Activated CD4-positive, alpha-beta T cell treated with anti-CD3 and anti-CD28 coated beads, Interleukin-2, amount 10 ng/mL, durations not matched to agents 7 days and 5 days (primary cell): ENCODE results near the gene PTPRZ1. TPM values are rescaled to one million over a fixed set of nuclear protein-coding genes. Genes with fewer than 3 reads are reported as not detected.

Experiments
- CTCF ChIA-PET: fragments of 350-600 bp; sonication (Branson Sonifier 250); formaldehyde crosslinking; loops from one replicate; lab custom pipeline; 2021; ENCODE audit warnings: antibody characterized with exemption; lab: Charles Lee
- POLR2A ChIA-PET: fragments of 350-600 bp; sonication (Branson Sonifier 250); formaldehyde crosslinking; loops from one replicate; lab custom pipeline; 2021; ENCODE audit warnings: antibody characterized with exemption; lab: Charles Lee
- DNase-seq: peaks from one replicate; pipeline ENCODE4 v3.0.0-alpha.2; 2020
- H3K27ac Mint-ChIP-seq: one replicate; pipeline ENCODE4 v1.8.0; 2021; ENCODE audit warnings: mild to moderate bottlenecking, moderate library complexity, mixed read lengths
- H3K27me3 Mint-ChIP-seq: one replicate; pipeline ENCODE4 v1.8.0; 2021; ENCODE audit warnings: mixed read lengths
- H3K36me3 Mint-ChIP-seq: one replicate; pipeline ENCODE4 v1.8.0; 2021; ENCODE audit warnings: low read depth, mixed read lengths
- H3K4me1 Mint-ChIP-seq: one replicate; pipeline ENCODE4 v1.8.0; 2021; ENCODE audit warnings: mixed read lengths
- H3K4me3 Mint-ChIP-seq: one replicate; pipeline ENCODE4 v1.8.0; 2021; ENCODE audit warnings: mild to moderate bottlenecking, moderate library complexity, mixed read lengths
- H3K9me3 Mint-ChIP-seq: one replicate; pipeline ENCODE4 v1.8.0; 2021; ENCODE audit warnings: mixed read lengths
- total RNA-seq, 2 experiments: library from RNA; stranded (reverse); gene quantifications; one replicate each; pipeline ENCODE4 v1.2.3, GENCODE V29; 2021

Gene PTPRZ1
- not detected for total RNA-seq

DNA sequence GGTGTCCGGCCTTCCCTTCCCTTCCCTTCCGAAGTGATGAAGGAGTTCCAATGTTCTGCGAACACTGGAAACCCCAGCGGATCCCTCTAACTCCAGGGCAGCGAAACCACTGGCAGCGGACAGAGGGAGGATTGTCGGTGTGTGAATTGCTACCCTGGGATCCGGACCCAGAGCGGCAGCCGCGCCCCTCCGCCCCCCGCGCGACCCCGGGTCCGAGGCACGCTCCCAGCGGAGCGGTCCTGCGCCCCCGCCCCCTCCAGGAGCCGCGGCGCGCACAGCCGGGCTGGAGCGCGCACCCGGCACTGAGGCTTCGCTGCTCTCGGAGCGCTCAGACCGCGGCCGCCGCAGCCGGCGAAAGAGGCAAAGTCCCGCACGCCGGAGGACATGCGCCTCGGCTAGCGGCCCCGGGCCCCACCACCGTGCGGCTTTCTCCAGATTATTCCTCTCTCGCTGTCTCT is at the start of gene PTPRZ1:
PTPRZ1 (plus strand) TSS at position 331 of the 458 bp plus-strand sequence. CDS start 339 bp downstream, outside the sequence.
- POLR2A ChIA-PET: no interaction called here
- Mint-ChIP-seq H3K36me3 (no peaks in the 10 kb centered on the region), H3K27ac (no peak within 1 kb of the TSS), H3K4me3 (peak within 1 kb of the TSS; percentile 37), H3K4me1 (peaks cover 7% of the 10 kb centered on the region), H3K9me3 (no peaks in the 10 kb centered on the region), H3K27me3 (peaks cover 40% of the 10 kb centered on the region)
- no peak for DNase-seq
- CTCF ChIA-PET: no interaction called here

DNA sequence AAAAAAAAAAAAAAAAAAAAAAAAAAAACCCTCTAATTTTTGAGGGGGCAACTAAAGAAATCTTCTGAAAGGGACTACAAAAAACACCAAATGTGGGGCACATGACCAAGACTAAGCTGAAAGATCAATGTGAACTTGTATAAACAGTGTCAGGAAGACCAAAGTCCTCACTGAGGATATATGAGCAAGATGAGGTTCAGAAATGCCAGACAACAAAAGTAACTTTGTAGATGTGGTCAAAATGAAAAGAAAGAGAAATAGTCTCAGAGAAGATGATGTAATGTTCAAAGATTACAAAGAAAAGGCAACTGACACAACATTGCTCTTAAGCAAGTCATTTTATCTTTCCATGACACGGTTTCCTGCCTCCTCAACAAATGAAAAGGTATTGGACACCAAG is 48.7 kb upstream of the PTPRZ1 start:
- CTCF ChIA-PET: interaction anchor here (0.5 kb wide), 1 partner anchor 663 kb away, joined by 3 read pairs; no protein-coding TSS in a partner anchor
- POLR2A ChIA-PET: no interaction called here
- no peaks in the 10 kb centered on the region for H3K9me3 Mint-ChIP-seq

DNA sequence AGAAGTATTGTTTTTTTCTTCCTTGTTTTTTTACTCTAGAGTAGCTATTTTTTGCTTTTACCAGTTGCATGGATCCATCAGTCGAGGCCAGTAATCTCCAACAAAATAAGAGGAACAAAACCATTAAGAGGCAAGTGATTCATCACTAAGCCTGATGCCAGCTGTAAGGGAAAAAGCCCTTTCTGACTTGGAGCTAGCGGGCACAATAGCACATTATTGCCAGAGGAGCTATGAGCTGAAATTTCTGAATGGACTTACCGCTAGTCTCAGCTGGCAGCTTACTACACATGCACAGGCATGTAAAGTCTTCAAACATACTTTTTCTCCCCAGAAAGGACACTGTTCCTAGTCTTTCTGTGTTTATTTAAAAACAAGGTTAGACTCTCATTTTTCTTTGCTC is 41.6 kb upstream of the PTPRZ1 start:
- H3K9me3 Mint-ChIP-seq: no peaks in the 10 kb centered on the region
- H3K4me1 Mint-ChIP-seq: no peaks in the 10 kb centered on the region
- CTCF ChIA-PET: no interaction called here
- DNase-seq: no peak
- no peaks in the 10 kb centered on the region for H3K36me3 Mint-ChIP-seq
- POLR2A ChIA-PET: no interaction called here
- no peak overlapping the region for H3K4me3 Mint-ChIP-seq
- H3K27ac Mint-ChIP-seq: no peak overlapping the region
- no peaks in the 10 kb centered on the region for H3K27me3 Mint-ChIP-seq

More for the DNA sequence above, 48.7 kb upstream of the PTPRZ1 start:
- Mint-ChIP-seq H3K27ac (no peak overlapping the region), H3K27me3 (no peaks in the 10 kb centered on the region), H3K4me3 (no peak overlapping the region), H3K4me1 (no peaks in the 10 kb centered on the region), H3K36me3 (no peaks in the 10 kb centered on the region)
- DNase-seq: no peak

GRCh38 chr7:121831801-121832200 is 41.2 kb upstream of the PTPRZ1 start:
- POLR2A ChIA-PET: no interaction called here
- CTCF ChIA-PET: no interaction called here
- no peaks in the 10 kb centered on the region for H3K27me3 Mint-ChIP-seq
- DNase-seq: no peak
- H3K9me3 Mint-ChIP-seq: no peaks in the 10 kb centered on the region
- no peaks in the 10 kb centered on the region for H3K4me1 Mint-ChIP-seq
- no peak overlapping the region for H3K4me3 Mint-ChIP-seq
- H3K27ac Mint-ChIP-seq: no peak overlapping the region
- H3K36me3 Mint-ChIP-seq: no peaks in the 10 kb centered on the region

- no peak for DNase-seq
- POLR2A ChIA-PET: no interaction called here
- H3K9me3 Mint-ChIP-seq: no peaks in the 10 kb centered on the region
- H3K4me1 Mint-ChIP-seq: no peaks in the 10 kb centered on the region
- H3K4me3 Mint-ChIP-seq: no peak overlapping the region
- H3K36me3 Mint-ChIP-seq: no peaks in the 10 kb centered on the region
- CTCF ChIA-PET: no interaction called here
- no peak overlapping the region for H3K27ac Mint-ChIP-seq
- no peaks in the 10 kb centered on the region for H3K27me3 Mint-ChIP-seq
Measured at GRCh38 chr7:121832347-121832746, 40.6 kb upstream of the PTPRZ1 start.

GRCh38 chr7:121833991-121834390 is 39.0 kb upstream of the PTPRZ1 start:
- Mint-ChIP-seq H3K36me3 (no peaks in the 10 kb centered on the region), H3K4me3 (no peak overlapping the region), H3K27me3 (no peaks in the 10 kb centered on the region), H3K4me1 (no peaks in the 10 kb centered on the region), H3K27ac (no peak overlapping the region), H3K9me3 (no peaks in the 10 kb centered on the region)
- POLR2A ChIA-PET: no interaction called here
- CTCF ChIA-PET: no interaction called here
- DNase-seq: no peak

DNA sequence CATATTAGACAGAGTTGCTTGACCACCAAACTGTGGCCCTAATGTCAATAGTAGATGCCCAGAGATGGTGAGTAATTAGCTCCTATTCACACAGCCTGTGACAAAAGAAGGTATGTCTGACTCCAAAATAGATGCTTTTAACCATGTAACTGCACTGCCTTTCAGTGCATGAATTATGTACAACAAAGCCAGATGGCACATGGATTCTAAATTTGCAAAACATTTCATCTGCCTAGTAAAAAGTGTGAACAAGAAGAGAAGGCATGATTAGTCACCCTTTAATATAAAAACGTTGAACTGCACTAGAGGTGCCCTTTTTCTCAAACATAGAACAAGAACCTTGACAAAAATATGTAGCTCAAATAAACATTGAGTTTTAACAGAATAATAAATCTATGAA is 35.5 kb upstream of the PTPRZ1 start:
- H3K27me3 Mint-ChIP-seq: no peaks in the 10 kb centered on the region
- no peaks in the 10 kb centered on the region for H3K9me3 Mint-ChIP-seq
- DNase-seq: no peak
- no peak overlapping the region for H3K4me3 Mint-ChIP-seq
- ChIA-PET CTCF (no interaction called here), POLR2A (no interaction called here)
- H3K4me1 Mint-ChIP-seq: no peaks in the 10 kb centered on the region
- H3K27ac Mint-ChIP-seq: no peak overlapping the region
- no peaks in the 10 kb centered on the region for H3K36me3 Mint-ChIP-seq

DNA sequence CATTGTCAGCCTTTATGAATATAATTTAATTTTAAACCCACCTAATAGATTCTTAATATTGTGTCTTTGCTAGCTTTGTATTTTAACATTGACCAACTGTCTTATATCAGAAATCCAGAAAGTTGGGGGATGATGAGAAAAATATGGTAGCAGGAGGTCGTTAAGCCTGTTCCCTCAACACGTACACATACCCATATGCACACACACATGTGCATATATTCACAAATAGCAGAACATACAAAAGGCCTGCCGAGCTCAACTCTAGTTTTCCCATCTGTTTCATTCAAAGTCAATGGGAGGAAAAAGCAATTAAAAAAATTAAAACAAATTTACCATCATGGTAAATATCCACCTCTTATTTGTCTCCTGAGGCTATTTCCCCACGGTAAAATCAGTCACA is 25.9 kb upstream of the PTPRZ1 start:
- no peaks in the 10 kb centered on the region for H3K27me3 Mint-ChIP-seq
- no peak overlapping the region for H3K4me3 Mint-ChIP-seq
- no peaks in the 10 kb centered on the region for H3K36me3 Mint-ChIP-seq
- no peaks in the 10 kb centered on the region for H3K9me3 Mint-ChIP-seq
- H3K27ac Mint-ChIP-seq: no peak overlapping the region
- H3K4me1 Mint-ChIP-seq: no peaks in the 10 kb centered on the region
- CTCF ChIA-PET: no interaction called here
- DNase-seq: no peak
- POLR2A ChIA-PET: no interaction called here

- H3K9me3 Mint-ChIP-seq: no peaks in the 10 kb centered on the region
- H3K4me1 Mint-ChIP-seq: no peaks in the 10 kb centered on the region
- no peak overlapping the region for H3K27ac Mint-ChIP-seq
- no peaks in the 10 kb centered on the region for H3K27me3 Mint-ChIP-seq
- no peak overlapping the region for H3K4me3 Mint-ChIP-seq
- CTCF ChIA-PET: no interaction called here
- POLR2A ChIA-PET: no interaction called here
- H3K36me3 Mint-ChIP-seq: no peaks in the 10 kb centered on the region
- DNase-seq: no peak
Measured at GRCh38 chr7:121853307-121853706, 19.7 kb upstream of the PTPRZ1 start.

DNA sequence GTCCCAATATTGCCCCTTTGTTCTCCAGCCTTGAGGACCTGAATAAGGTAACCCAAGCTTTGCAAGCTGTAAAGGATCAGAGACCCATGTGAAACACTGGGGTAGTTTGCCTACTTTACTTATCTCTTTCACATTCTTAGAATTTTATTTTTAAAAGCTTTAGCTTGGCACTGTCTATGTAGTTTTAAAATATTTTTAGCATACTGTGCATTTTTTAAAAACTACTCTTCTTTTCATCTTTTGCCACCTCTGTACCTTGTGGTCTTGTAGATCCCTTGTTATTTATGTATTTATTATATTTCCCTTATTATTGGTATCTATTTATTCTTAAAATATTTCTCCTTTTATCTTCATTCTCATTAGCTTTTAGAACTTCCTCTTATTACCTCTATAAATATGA is 12.0 kb upstream of the PTPRZ1 start:
- Mint-ChIP-seq H3K27ac (no peak overlapping the region), H3K36me3 (no peaks in the 10 kb centered on the region), H3K27me3 (no peaks in the 10 kb centered on the region), H3K4me1 (no peaks in the 10 kb centered on the region), H3K4me3 (no peak overlapping the region), H3K9me3 (no peaks in the 10 kb centered on the region)
- CTCF ChIA-PET: no interaction called here
- POLR2A ChIA-PET: no interaction called here
- DNase-seq: no peak

DNA sequence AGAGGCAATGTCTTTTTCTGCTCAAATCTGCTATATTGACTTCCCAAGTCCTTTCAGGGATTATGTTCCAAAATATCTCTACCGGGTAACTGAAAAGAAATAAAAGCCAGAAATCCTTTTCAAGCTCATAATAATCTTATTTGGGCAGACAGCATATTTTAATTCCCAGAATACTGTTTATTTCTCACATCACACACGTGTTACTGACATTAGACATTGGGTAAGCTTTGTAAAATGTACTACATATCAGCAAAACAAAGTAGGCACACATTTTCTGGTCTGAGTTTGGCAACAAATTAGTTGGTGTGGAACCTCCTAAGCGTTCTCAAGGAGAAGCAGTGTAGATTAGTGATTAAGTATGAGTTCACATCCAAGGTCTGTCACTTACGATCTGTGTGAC is 10.4 kb upstream of the PTPRZ1 start:
- no peaks in the 10 kb centered on the region for H3K36me3 Mint-ChIP-seq
- no peak for DNase-seq
- no peak overlapping the region for H3K4me3 Mint-ChIP-seq
- CTCF ChIA-PET: no interaction called here
- no peak overlapping the region for H3K27ac Mint-ChIP-seq
- POLR2A ChIA-PET: no interaction called here
- no peaks in the 10 kb centered on the region for H3K27me3 Mint-ChIP-seq
- no peaks in the 10 kb centered on the region for H3K9me3 Mint-ChIP-seq
- H3K4me1 Mint-ChIP-seq: no peaks in the 10 kb centered on the region

DNA sequence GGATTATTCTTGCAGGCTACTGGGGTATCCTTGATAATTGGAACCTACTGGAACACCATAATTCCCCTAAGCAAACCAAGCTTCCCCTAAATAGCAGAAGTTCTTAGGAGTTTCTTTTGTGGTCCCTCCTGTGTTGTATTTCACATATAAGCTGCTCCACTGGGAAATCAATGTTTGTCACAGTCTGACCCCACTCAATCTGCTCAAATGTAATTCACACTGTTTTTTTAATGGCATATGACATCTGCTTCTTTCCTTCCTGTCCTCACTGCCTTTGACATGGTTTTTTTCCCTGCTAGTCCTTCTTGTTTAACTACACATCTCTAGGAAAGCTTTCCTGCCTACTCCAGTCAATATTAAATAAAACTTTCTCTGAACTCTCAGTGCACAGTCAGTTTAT is 1.8 kb upstream of the PTPRZ1 start:
- peaks cover 40% of the 10 kb centered on the region for H3K27me3 Mint-ChIP-seq
- no peak for DNase-seq
- H3K36me3 Mint-ChIP-seq: no peaks in the 10 kb centered on the region
- no peaks in the 10 kb centered on the region for H3K9me3 Mint-ChIP-seq
- CTCF ChIA-PET: no interaction called here
- no peak overlapping the region for H3K27ac Mint-ChIP-seq
- peaks cover 7% of the 10 kb centered on the region for H3K4me1 Mint-ChIP-seq
- POLR2A ChIA-PET: no interaction called here
- H3K4me3 Mint-ChIP-seq: no peak overlapping the region

DNA sequence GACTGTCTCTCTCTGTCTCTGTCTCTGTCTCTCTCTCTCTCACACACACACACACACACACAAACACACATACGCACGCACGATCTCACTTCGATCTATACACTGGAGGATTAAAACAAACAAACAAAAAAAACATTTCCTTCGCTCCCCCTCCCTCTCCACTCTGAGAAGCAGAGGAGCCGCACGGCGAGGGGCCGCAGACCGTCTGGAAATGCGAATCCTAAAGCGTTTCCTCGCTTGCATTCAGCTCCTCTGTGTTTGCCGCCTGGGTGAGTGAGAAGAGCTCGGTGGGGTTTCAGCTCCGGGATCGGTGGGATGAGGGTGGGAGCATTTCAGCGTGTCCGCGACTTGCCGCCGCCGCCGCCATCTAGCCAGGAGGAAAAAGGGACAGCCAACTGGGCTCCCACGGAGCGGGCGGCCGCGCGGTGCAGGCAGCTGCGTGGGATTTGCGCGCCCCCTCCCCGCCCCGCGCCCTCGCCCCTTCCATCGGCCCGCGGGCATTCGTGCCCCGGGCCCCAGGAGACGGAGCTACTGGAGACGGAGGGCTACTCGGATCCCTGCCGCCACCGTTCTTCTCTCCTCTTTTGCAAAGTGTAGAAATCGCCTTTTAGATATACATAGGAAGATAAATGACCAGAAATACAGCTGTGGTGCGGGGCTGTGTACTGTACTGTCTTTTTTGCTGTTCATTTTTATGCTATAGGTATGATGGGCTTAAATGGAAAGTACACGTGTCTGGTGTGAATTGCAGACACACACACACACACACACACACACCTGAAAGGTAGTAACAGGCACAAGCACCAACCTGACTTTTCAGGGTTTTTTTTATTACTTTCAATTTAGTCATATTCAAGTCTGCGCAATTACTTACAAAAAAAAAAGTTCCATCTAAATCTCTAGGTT is 581 bp downstream of the PTPRZ1 start:
- no peak overlapping the region for H3K27ac Mint-ChIP-seq
- peak overlapping the region; percentile 37 for H3K4me3 Mint-ChIP-seq
- no peaks in the 10 kb centered on the region for H3K9me3 Mint-ChIP-seq
- ChIA-PET CTCF (no interaction called here), POLR2A (no interaction called here)
- no peak for DNase-seq
- H3K27me3 Mint-ChIP-seq: peaks cover 40% of the 10 kb centered on the region
- H3K36me3 Mint-ChIP-seq: no peaks in the 10 kb centered on the region
- H3K4me1 Mint-ChIP-seq: peaks cover 7% of the 10 kb centered on the region

DNA sequence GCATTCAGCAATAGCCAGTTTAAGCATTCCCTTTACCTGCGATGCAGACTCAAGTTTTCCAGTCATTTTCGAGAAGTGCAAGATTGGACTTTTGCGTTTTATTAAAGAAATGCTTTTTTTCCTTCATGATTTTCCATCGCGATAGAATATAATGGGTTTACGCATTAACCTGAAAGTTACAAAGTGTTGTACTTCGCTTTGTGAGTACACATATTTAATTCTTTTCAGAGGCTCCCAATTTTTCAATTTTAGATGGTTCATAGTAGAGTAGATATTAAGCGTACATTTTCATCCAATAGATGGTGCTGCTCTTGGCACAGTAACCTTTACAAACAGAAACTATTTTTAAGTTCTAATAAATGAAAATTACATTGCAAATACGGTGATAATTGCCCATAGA is 1.3 kb downstream of the PTPRZ1 start:
- ChIA-PET CTCF (no interaction called here), POLR2A (no interaction called here)
- no peaks in the 10 kb centered on the region for H3K36me3 Mint-ChIP-seq

More for the DNA sequence above, 1.3 kb downstream of the PTPRZ1 start:
- Mint-ChIP-seq H3K9me3 (no peaks in the 10 kb centered on the region), H3K27me3 (peaks cover 40% of the 10 kb centered on the region), H3K4me3 (no peak overlapping the region), H3K4me1 (peaks cover 7% of the 10 kb centered on the region), H3K27ac (no peak overlapping the region)
- DNase-seq: no peak
